Measurements from ENCODE around the gene CDK12.

DNA sequence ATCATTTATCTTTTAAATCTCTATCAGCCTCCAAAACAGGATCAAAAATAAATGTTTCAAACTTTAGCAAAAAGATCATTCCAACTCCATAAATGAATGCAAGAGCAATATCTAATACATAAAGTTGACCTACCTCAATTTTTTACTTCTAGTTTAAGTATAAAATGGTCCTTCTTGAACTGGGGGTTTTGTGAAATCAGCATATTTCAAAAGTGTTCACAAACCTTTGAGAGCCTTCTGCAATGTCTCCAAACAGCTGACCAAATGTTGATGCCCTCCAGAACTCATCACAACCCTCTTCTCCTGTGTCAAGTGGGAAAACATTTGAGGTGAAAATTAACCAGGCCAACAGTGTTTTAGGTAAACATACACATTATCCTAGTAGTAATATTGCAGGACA is 18.0 kb upstream of the CDK12 start:
- TF ChIP-seq EZH2 (IDR thresholded peaks at IDR 0.05; ENCODE audit: low read length, unreplicated experiment): no peak
- TF ChIP-seq, protein P1, sequence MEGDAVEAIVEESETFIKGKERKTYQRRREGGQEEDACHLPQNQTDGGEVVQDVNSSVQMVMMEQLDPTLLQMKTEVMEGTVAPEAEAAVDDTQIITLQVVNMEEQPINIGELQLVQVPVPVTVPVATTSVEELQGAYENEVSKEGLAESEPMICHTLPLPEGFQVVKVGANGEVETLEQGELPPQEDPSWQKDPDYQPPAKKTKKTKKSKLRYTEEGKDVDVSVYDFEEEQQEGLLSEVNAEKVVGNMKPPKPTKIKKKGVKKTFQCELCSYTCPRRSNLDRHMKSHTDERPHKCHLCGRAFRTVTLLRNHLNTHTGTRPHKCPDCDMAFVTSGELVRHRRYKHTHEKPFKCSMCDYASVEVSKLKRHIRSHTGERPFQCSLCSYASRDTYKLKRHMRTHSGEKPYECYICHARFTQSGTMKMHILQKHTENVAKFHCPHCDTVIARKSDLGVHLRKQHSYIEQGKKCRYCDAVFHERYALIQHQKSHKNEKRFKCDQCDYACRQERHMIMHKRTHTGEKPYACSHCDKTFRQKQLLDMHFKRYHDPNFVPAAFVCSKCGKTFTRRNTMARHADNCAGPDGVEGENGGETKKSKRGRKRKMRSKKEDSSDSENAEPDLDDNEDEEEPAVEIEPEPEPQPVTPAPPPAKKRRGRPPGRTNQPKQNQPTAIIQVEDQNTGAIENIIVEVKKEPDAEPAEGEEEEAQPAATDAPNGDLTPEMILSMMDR (conservative IDR thresholded peaks at IDR 0.05; ENCODE audit: low read depth, low read length): no peak

Measured in PC-3 (cell line).